GM12872 (cell line): ENCODE results near the gene DMKN.

Experiments used
- CTCF ChIP-seq: IDR thresholded peaks from 3 replicates; pipeline ENCODE4 v1.5.1; 2011; ENCODE audit warnings: low read depth, mild to moderate bottlenecking, low read length, moderate library complexity; ENCODE audit not compliant: insufficient read depth

DMKN gene

GRCh38 chr19:35476149-35476548 is 37.3 kb downstream of the DMKN start:
- peak; percentile 52 for TF ChIP-seq CTCF

GRCh38 chr19:35474104-35474503 is 39.3 kb downstream of the DMKN start:
- TF ChIP-seq CTCF = no peak

GRCh38 chr19:35471946-35472345 is 41.5 kb downstream of the DMKN start:
- no peak for TF ChIP-seq CTCF

GRCh38 chr19:35470128-35470527 is 43.3 kb downstream of the DMKN start:
- TF ChIP-seq CTCF = no peak

GRCh38 chr19:35468637-35469036 is 44.8 kb downstream of the DMKN start:
- TF ChIP-seq CTCF = peak; percentile 95

- no peak for TF ChIP-seq CTCF
These were observed 47.2 kb downstream of the DMKN start for GRCh38 chr19:35466259-35466658.

GRCh38 chr19:35462476-35462953 is 50.9 kb downstream of the DMKN start:
- no peak for TF ChIP-seq CTCF

- TF ChIP-seq CTCF = no peak
These were observed 52.4 kb downstream of the DMKN start for GRCh38 chr19:35461060-35461459.
